Neuronal stem cell (in vitro differentiated cells): Measurements from ENCODE around the gene SOX8.

Source experiments
- DNase-seq: peaks from one replicate; pipeline ENCODE4 v3.0.0-alpha.2; 2013; ENCODE audit warnings: low spot score
- H2AFZ ChIP-seq: one replicate; pipeline ENCODE4 v1.6.1; 2013; ENCODE audit warnings: mild to moderate bottlenecking, low read length, inconsistent platforms
- H2AK5ac ChIP-seq: 2 replicates; pipeline ENCODE4 v1.6.1; 2013; ENCODE audit warnings: low read depth, mild to moderate bottlenecking, inconsistent platforms, low read length, moderate library complexity, mixed read lengths
- H2BK120ac ChIP-seq: 2 replicates; pipeline ENCODE4 v1.6.1; 2013; ENCODE audit warnings: low read depth, mild to moderate bottlenecking, inconsistent platforms, low read length, moderate library complexity, mixed read lengths
- H2BK12ac ChIP-seq: one replicate; pipeline ENCODE4 v1.6.1; 2013; ENCODE audit warnings: low read length, inconsistent platforms
- H2BK15ac ChIP-seq: 2 replicates; pipeline ENCODE4 v1.6.1; 2013; ENCODE audit warnings: mild to moderate bottlenecking, low read length, inconsistent platforms, mixed read lengths
- H2BK5ac ChIP-seq: one replicate; pipeline ENCODE4 v1.6.1; 2013; ENCODE audit warnings: inconsistent platforms, mild to moderate bottlenecking, low read length, moderate library complexity
- H3K14ac ChIP-seq: one replicate; pipeline ENCODE4 v1.6.1; 2013; ENCODE audit warnings: low read length, inconsistent platforms
- H3K18ac ChIP-seq: 2 replicates; pipeline ENCODE4 v1.6.1; 2013; ENCODE audit warnings: low read length, inconsistent platforms
- H3K23ac ChIP-seq: 2 replicates; pipeline ENCODE4 v1.6.1; 2013; ENCODE audit warnings: low read depth, mild to moderate bottlenecking, mixed read lengths, low read length, inconsistent platforms; ENCODE audit not compliant: poor library complexity
- H3K27ac ChIP-seq: replicated peaks from 3 replicates; pipeline ENCODE4 v1.5.1; 2013; ENCODE audit warnings: low read length, inconsistent platforms
- H3K27me3 ChIP-seq, 3 experiments: 2 replicates each; pipeline ENCODE4 v1.6.1; 2013; ENCODE audit warnings: low read length in 3 of 3, mild to moderate bottlenecking in 2 of 3, inconsistent platforms in 1 of 3, low read depth in 1 of 3, mixed read lengths in 1 of 3, moderate library complexity in 1 of 3; ENCODE audit not compliant: control insufficient read depth in 3 of 3, insufficient read depth in 3 of 3
- H3K36me3 ChIP-seq, 2 donors: replicated peaks in 1 of 2; 2 replicates each; pipeline ENCODE4 v1.6.1; 2013; ENCODE audit warnings: low read length in 2 of 2; ENCODE audit not compliant: control insufficient read depth in 2 of 2, insufficient read depth in 2 of 2
- H3K4ac ChIP-seq: 2 replicates; pipeline ENCODE4 v1.6.1; 2013; ENCODE audit warnings: inconsistent platforms, mild to moderate bottlenecking, low read length, moderate library complexity
- H3K4me1 ChIP-seq, 2 donors: 1 replicate in 1 of 2; 2 replicates in 1 of 2; pipeline ENCODE4 v1.6.1; 2013; ENCODE audit warnings: low read length in 2 of 2, low read depth in 1 of 2; ENCODE audit not compliant: control insufficient read depth in 2 of 2, insufficient read depth in 1 of 2
- H3K4me2 ChIP-seq: one replicate; pipeline ENCODE4 v1.6.1; 2013; ENCODE audit warnings: mild to moderate bottlenecking, low read length, inconsistent platforms; ENCODE audit not compliant: insufficient read depth, poor library complexity, severe bottlenecking
- H3K4me3 ChIP-seq, 2 donors: 2 replicates each; pipeline ENCODE4 v1.5.1; 2013; ENCODE audit warnings: low read length in 2 of 2, mild to moderate bottlenecking in 2 of 2, inconsistent platforms in 1 of 2, moderate library complexity in 1 of 2
- H3K79me1 ChIP-seq: one replicate; pipeline ENCODE4 v1.6.1; 2013; ENCODE audit warnings: low read depth, mild to moderate bottlenecking, inconsistent platforms, low read length, moderate library complexity
- H3K9ac ChIP-seq: one replicate; pipeline ENCODE4 v1.6.1; 2013; ENCODE audit warnings: mild to moderate bottlenecking, low read depth, low read length, inconsistent platforms; ENCODE audit not compliant: poor library complexity
- H3K9me3 ChIP-seq, 2 donors: replicated peaks in 1 of 2; 2 replicates each; pipeline versions ENCODE3 to v1.6.1; 2013; ENCODE audit warnings: low read length in 2 of 2, mild to moderate bottlenecking in 2 of 2, inconsistent platforms in 1 of 2, low read depth in 1 of 2, mixed read lengths in 1 of 2, moderate library complexity in 1 of 2; ENCODE audit not compliant: control insufficient read depth in 2 of 2, insufficient read depth in 1 of 2
- H4K8ac ChIP-seq: one replicate; pipeline ENCODE4 v1.6.1; 2013; ENCODE audit warnings: low read depth, mild to moderate bottlenecking, inconsistent platforms, low read length, moderate library complexity
- H4K91ac ChIP-seq: one replicate; pipeline ENCODE4 v1.6.1; 2013; ENCODE audit warnings: low read length, low read depth, mild to moderate bottlenecking, inconsistent platforms; ENCODE audit not compliant: poor library complexity
- WGBS, 2 donors: extraction: QIAGEN DNeasy Blood & Tissue Kit; methylation state at CpG; one replicate each; pipeline ENCODE4 v1.1.7; 2013; ENCODE audit warnings: missing lambda C conversion rate in 2 of 2, mixed read lengths in 1 of 2; ENCODE audit not compliant: insufficient read length in 2 of 2, insufficient replicate concordance in 1 of 2; ENCODE audit errors: extremely low coverage in 2 of 2; 5-methylcytosine and 5-hydroxymethylcytosine counted together

Gene SOX8

GRCh38 chr16:971582-971905 is 10.0 kb upstream of the SOX8 start:
- peak overlapping the region; percentile 87 for H3K4ac ChIP-seq
- peaks cover 0 to 8% (median 0%) of the 10 kb centered on the region in 3 experiments for H3K27me3 ChIP-seq
- peak overlapping the region; percentile 99 for H2BK15ac ChIP-seq
- H3K4me1 ChIP-seq, result peaks cover 15 to 27% of the 10 kb centered on the region in 2 donors
- no CpG with 5 or more reads among the region's 5 CpGs for WGBS, 2 donors
- H3K36me3 ChIP-seq, result peaks cover 4 to 13% of the 10 kb centered on the region in 2 donors
- peak overlapping the region; percentile 98 for H3K18ac ChIP-seq
- peak overlapping the region; percentile 95 for H3K14ac ChIP-seq
- H3K27ac ChIP-seq, result peak overlapping the region; percentile 48
- H3K9ac ChIP-seq, result no peak overlapping the region
- H2BK12ac ChIP-seq, result peak overlapping the region; percentile 100
- no peak overlapping the region for H2BK5ac ChIP-seq
- H3K23ac ChIP-seq, result peak overlapping the region; percentile 94
- peak overlapping the region; percentile 47 for H3K4me2 ChIP-seq
- H2BK120ac ChIP-seq, result peak overlapping the region; percentile 97
- peak overlapping the region; percentile 74 for H4K91ac ChIP-seq
- H4K8ac ChIP-seq, result no peak overlapping the region
- DNase-seq, result no peak
- no peak overlapping the region for H2AFZ ChIP-seq
- peaks cover 0 to 8% of the 10 kb centered on the region in 2 donors for H3K9me3 ChIP-seq
- H2AK5ac ChIP-seq, result peak overlapping the region; percentile 99
- peak overlapping the region in 1 of 2 donors; percentile 71 for H3K4me3 ChIP-seq
- peaks cover 2% of the 10 kb centered on the region for H3K79me1 ChIP-seq

- Histone ChIP-seq H2AFZ (no peak overlapping the region), H2BK12ac (peak overlapping the region; percentile 82), H2AK5ac (peak overlapping the region; percentile 97), H3K36me3 (peaks cover 2 to 9% of the 10 kb centered on the region in 2 donors), H3K9me3 (peaks cover 0 to 4% of the 10 kb centered on the region in 2 donors), H3K79me1 (peaks cover 2% of the 10 kb centered on the region), H3K4me1 (peaks cover 15 to 27% of the 10 kb centered on the region in 2 donors), H3K14ac (no peak overlapping the region), H3K4me2 (no peak overlapping the region), H2BK15ac (peak overlapping the region; percentile 41), H4K91ac (no peak overlapping the region), H3K9ac (no peak overlapping the region), H2BK120ac (peak overlapping the region; percentile 97), H3K27ac (peak overlapping the region; percentile 73), H3K18ac (peak overlapping the region; percentile 84), H3K4ac (peak overlapping the region; percentile 8), H3K4me3 (no peak overlapping the region), H2BK5ac (peak overlapping the region; percentile 9), H4K8ac (no peak overlapping the region), H3K23ac (peak overlapping the region; percentile 76), H3K27me3 (peaks cover 0 to 8% (median 0%) of the 10 kb centered on the region in 3 experiments)
- DNase-seq, result no peak
- WGBS, 2 donors, result no CpG with 5 or more reads among the region's 8 CpGs
These were observed 9.6 kb upstream of the SOX8 start for GRCh38 chr16:971981-972315.

GRCh38 chr16:972316-973002 is 9.1 kb upstream of the SOX8 start:
- Histone ChIP-seq H3K27me3 (peaks cover 0 to 8% (median 0%) of the 10 kb centered on the region in 3 experiments), H3K9me3 (peaks cover 0 to 4% of the 10 kb centered on the region in 2 donors), H4K8ac (no peak overlapping the region), H2BK5ac (peak overlapping the region; percentile 9), H2AK5ac (peak overlapping the region; percentile 97), H3K4me1 (peaks cover 20 to 27% of the 10 kb centered on the region in 2 donors), H2BK120ac (peak overlapping the region; percentile 97), H2BK12ac (peak overlapping the region; percentile 82), H3K23ac (peak overlapping the region; percentile 76), H3K18ac (peak overlapping the region; percentile 84), H3K4ac (peak overlapping the region; percentile 8), H3K9ac (peak overlapping the region; percentile 53), H3K27ac (peak overlapping the region; percentile 73), H3K14ac (no peak overlapping the region), H3K79me1 (peaks cover 2% of the 10 kb centered on the region), H2AFZ (peak overlapping the region; percentile 63), H3K4me2 (peak overlapping the region; percentile 36), H3K36me3 (peaks cover 2 to 4% of the 10 kb centered on the region in 2 donors), H4K91ac (peak overlapping the region; percentile 69), H2BK15ac (peak overlapping the region; percentile 41), H3K4me3 (no peak overlapping the region)
- WGBS, 2 donors, result no CpG with 5 or more reads among the region's 32 CpGs
- no peak for DNase-seq

- WGBS, 2 donors, result no CpG with 5 or more reads among the region's 17 CpGs
- H3K4me1 ChIP-seq, result peaks cover 20 to 22% of the 10 kb centered on the region in 2 donors
- H2AFZ ChIP-seq, result no peak overlapping the region
- no peak overlapping the region for H3K4me3 ChIP-seq
- no peak overlapping the region for H4K8ac ChIP-seq
- no peak overlapping the region for H3K4ac ChIP-seq
- no peak overlapping the region for H2BK120ac ChIP-seq
- peak overlapping the region; percentile 85 for H3K18ac ChIP-seq
- DNase-seq, result no peak
- no peak overlapping the region for H4K91ac ChIP-seq
- H3K9me3 ChIP-seq, result peaks cover 1 to 4% of the 10 kb centered on the region in 2 donors
- H3K23ac ChIP-seq, result no peak overlapping the region
- no peak overlapping the region for H2BK12ac ChIP-seq
- H3K4me2 ChIP-seq, result no peak overlapping the region
- H3K36me3 ChIP-seq, result peaks cover 0 to 2% of the 10 kb centered on the region in 2 donors
- no peak overlapping the region for H2BK5ac ChIP-seq
- no peak overlapping the region for H2BK15ac ChIP-seq
- H3K9ac ChIP-seq, result no peak overlapping the region
- H3K14ac ChIP-seq, result no peak overlapping the region
- H3K27me3 ChIP-seq, result peaks cover 0 to 15% (median 0%) of the 10 kb centered on the region in 3 experiments
- no peak overlapping the region for H3K27ac ChIP-seq
- H2AK5ac ChIP-seq, result no peak overlapping the region
- H3K79me1 ChIP-seq, result peaks cover 2% of the 10 kb centered on the region
These were observed 8.2 kb upstream of the SOX8 start for GRCh38 chr16:973366-973765.
